Measurements from ENCODE around the gene NSL1.
"Not testable (repeated sequence)": the region's sequence is repeated elsewhere in the genome, so short reads cannot be mapped to it uniquely, and the experiment has no call there.

Gene NSL1

GRCh38 chr1:212783976-212784375 is 7.6 kb downstream of the NSL1 start:
- DNase-seq (ENCODE audit: low read depth in 1 of 2, low spot score in 1 of 2): no peak

DNA sequence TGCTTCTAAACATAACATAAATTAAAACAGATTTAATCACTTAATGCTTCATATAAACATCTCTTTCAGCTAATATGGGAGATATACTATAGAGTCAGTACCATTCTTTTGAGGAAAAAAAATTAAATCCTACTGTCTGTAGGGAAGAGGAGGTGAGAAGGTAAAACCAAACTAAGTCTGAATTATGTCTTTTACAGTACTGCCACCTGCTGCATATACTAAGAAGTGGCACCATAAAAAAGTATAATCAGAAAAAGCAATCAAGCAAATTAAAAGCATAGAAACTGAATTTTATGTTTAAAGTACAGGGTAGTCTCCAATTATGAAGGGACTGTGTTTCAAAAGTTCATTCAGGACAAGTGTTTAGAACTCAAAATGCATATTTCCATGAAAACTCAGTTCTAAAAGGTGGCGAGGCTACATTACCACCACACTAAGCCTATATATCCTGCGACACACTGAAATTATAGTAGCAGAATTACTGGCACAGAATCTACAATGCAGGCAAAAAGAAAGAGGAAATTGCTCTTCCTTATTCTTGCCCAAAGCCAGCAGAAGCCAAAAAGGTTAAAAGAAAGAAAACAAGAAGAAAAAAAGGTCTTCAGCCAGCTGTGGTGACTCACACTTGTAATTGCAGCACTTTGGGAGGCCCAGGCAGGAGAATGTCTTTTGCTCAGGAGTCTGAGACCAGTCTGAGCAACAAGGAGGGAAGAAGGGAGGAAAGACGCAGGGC is 9.0 kb downstream of the NSL1 start:
- no peak for DNase-seq (ENCODE audit: low read depth in 1 of 2, low spot score in 1 of 2)

GRCh38 chr1:212781225-212781624 is 10.4 kb downstream of the NSL1 start:
- DNase-seq (ENCODE audit: low read depth in 1 of 2, low spot score in 1 of 2): no peak

GRCh38 chr1:212780759-212781158 is 10.8 kb downstream of the NSL1 start:
- DNase-seq (ENCODE audit: low read depth in 1 of 2, low spot score in 1 of 2): no peak

- DNase-seq (ENCODE audit: low read depth in 1 of 2, low spot score in 1 of 2): not testable (repeated sequence)
Measured at GRCh38 chr1:212779086-212779485, 12.5 kb downstream of the NSL1 start.

DNA sequence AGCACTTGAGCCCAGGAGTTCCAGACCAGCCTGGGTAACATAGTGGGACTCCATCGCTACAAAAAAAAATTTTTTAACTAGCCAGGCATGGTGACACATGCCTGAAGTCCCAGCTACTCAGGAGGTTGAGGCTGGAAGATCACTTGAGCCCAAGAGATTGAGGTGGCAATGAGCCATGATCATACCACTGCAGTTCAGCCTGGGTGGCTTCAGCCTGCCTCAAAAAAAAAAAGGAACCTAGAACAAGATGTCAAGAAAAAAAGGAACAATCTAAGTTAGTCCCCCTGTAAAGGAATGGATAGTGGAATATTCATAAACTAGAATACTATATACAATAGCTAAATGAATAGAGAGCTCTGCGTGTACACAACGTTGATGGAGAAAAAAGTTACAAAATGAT is 14.4 kb downstream of the NSL1 start:
- no peak for DNase-seq (ENCODE audit: low read depth in 1 of 2, low spot score in 1 of 2)

- no peak for DNase-seq (ENCODE audit: low read depth in 1 of 2, low spot score in 1 of 2)
Measured at GRCh38 chr1:212775241-212775640, 16.3 kb downstream of the NSL1 start.

DNA sequence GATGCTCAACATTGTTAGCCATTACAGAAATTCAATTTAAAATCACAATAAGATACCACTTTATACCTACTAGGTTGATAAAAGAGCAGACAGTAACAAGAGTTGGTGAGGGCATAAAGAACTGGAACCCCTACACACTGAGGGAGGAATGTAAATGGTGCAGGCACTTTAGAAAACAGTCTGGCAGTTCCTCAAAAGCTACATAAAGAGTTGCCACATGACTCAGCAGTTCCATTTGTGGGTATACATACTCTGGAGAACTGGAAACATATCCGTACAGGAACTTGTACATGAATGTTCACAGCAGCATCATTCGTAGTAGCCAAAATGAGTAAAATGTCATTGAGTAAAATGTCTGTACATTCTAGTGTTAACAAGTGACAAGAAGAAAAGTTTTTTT is 17.0 kb downstream of the NSL1 start:
- DNase-seq (ENCODE audit: low read depth in 1 of 2, low spot score in 1 of 2): no peak

GRCh38 chr1:212773011-212773410 is 18.6 kb downstream of the NSL1 start:
- no peak for DNase-seq (ENCODE audit: low read depth in 1 of 2, low spot score in 1 of 2)

DNA sequence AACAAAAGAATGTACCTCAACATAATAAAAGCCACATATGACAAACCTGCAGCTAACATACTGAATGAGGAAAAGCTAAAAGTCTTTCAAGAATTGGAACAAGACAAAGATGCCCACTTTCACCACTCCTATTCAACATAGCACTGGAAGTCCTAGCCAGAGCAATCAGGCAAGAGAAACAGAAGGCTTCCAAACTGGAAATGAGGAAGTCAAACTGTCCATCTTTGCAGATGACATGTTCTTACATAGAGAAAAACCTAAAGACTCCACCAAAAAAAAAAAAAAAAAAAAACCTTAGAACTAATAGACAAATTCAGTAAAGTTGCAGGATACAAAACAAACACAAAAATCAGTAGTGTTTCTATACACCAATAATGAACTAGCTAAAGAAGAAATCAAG is 20.2 kb downstream of the NSL1 start:
- DNase-seq (ENCODE audit: low read depth in 1 of 2, low spot score in 1 of 2): no peak

GRCh38 chr1:212769459-212770167 is 22.0 kb downstream of the NSL1 start:
- no peak for DNase-seq (ENCODE audit: low read depth in 1 of 2, low spot score in 1 of 2)

DNA sequence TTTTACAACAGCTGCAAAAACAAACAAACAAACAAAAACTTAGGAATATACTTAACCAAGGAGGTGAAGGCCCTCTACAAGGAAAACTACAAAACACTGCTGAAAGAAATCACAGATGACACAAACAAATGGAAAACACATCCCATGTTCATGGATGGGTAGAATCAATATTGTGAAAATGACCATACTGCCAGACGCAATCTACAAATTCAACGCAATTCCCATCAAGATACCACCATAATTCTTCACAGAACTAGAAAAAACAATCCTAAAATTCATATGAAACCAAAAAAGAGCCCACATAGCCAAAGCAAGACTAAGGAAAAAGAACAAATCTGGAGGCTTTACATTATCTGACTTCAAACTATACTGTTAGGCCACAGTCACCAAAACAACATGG is 24.8 kb downstream of the NSL1 start:
- DNase-seq (ENCODE audit: low read depth in 1 of 2, low spot score in 1 of 2): not testable (repeated sequence)

DNA sequence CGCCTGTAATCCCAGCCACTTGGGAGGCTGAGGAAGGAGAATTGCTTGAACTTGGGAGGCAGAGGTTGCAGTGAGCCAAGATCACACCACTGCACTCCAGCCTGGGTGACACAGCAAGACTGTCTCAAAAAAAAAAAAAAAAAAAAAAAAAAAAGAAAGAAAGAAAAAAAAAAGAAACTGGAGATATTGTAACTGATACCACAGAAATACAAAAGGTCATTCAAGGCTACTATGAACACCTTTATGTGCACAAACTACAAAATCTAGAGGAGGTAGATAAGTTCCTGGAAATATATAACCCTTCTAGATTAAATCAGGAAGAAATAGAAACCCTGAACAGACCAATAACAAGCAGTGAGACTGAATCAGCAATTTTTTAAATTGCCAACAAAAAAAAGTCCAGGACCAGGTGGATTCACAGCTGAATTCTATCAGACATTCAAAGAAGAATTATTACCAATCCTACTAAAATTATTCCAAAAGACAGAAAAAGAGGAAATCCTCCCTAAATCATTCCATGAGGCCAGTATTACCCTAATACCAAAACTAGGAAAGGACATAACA is 26.8 kb downstream of the NSL1 start:
- not testable (repeated sequence) for DNase-seq (ENCODE audit: low read depth in 1 of 2, low spot score in 1 of 2)

DNA sequence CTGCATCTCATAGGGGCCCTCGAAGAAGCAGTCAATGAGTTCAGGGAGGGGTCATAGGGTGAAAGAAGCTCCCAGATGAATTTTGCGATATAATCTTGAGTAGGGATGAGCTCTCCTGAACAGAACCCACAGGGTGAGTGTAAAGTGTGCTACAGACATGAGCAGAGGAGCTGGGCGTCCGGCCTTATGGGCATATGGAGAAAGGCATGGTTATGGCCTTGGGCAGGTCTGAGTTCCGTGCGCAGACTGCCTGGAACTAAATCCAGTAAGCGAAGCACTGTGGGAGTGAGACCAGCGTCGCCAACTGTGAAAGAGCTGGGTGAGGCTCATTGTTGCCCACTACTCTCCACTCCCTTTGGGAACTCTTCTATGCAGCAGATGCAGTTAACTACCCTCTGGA is 28.7 kb downstream of the NSL1 start:
- DNase-seq (ENCODE audit: low read depth in 1 of 2, low spot score in 1 of 2): no peak

DNA sequence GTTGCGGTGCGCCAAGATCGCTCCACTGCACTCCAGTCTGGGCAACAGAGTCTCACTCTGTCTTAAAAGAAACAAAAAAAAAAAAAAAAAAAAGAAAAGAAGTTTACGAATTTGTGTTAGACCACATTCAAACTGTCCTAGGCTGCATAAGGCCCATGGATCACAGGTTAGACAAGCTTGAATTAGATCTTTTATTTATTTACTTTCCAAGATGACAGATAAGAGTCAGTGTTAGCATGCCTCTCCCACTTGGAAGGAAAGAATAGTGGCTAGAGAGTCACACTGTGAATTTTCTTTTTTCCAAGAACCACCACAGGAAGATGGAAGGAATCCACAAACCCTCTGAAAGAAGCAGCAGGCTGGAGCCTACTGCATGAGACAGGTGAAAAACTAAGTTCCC is 29.3 kb downstream of the NSL1 start:
- no peak for DNase-seq (ENCODE audit: low read depth in 1 of 2, low spot score in 1 of 2)

- peak in 1 of 2 donors; percentile 45 for DNase-seq (ENCODE audit: low read depth in 1 of 2, low spot score in 1 of 2)
Measured at GRCh38 chr1:212760126-212760823, 31.3 kb downstream of the NSL1 start.

- DNase-seq (ENCODE audit: low read depth in 1 of 2, low spot score in 1 of 2): no peak
Measured at GRCh38 chr1:212759683-212760082, 31.9 kb downstream of the NSL1 start.

GRCh38 chr1:212754680-212755079 is 36.9 kb downstream of the NSL1 start:
- no peak for DNase-seq (ENCODE audit: low read depth in 1 of 2, low spot score in 1 of 2)

- DNase-seq (ENCODE audit: low read depth in 1 of 2, low spot score in 1 of 2): no peak
Measured at GRCh38 chr1:212754193-212754592, 37.4 kb downstream of the NSL1 start.

DNA sequence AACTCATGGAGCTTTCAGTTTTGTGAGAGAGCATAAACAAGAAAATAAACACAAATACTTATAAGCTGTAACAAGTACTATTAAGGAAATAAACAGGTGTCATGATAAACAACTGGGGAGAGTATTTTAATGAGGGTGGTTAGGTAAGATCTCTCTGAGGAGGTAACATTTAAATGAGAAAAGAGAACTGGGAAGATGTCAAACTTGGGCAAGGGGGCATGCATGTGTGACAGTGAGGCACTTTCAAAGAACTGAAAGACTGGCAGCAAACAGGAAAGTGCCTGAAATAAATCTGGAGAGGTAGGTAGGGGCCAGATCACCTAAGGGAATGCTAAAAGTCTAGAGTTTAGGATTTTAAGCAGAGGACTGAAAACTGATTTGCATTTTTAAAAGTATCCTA is 37.8 kb downstream of the NSL1 start:
- no peak for DNase-seq (ENCODE audit: low read depth in 1 of 2, low spot score in 1 of 2)

DNA sequence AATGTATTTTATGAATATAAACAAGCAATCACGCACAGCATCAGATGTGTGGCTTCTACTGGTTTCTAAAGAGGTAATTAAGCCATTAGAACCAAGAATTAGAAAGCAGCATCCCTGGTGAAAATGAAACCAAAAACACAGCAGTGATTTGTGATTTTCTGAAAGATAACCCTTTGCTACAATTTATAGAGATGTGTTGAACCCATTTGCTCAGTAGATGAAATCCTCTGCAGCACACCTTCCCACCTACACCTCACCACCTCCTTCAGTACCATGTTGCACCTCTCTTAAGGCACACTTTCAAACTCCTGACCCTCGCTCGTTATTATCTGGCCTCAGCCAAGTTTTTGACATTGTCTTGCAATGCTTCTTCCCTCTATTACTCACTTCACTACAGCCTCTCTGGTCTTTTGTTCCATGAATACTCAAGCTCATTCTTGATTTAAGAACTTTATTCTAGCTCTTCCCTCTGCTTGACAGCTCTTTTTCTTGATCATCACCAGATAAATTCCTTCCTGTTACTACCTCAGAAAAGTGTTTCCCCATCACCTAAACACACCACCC is 38.6 kb downstream of the NSL1 start:
- no peak for DNase-seq (ENCODE audit: low read depth in 1 of 2, low spot score in 1 of 2)

All from stimulated activated CD4-positive, alpha-beta T cell treated with anti-CD3 and anti-CD28 coated beads, Interleukin-15, amount 100 ng/mL, for 1 hour (primary cell).